Neural progenitor cell (in vitro differentiated cells): Measurements from ENCODE around the gene DHRS4L2. TPM values are rescaled to one million over a fixed set of nuclear protein-coding genes. Genes with fewer than 3 reads are reported as not detected.

ENCODE experiments used
- DNase-seq: peaks from one replicate; pipeline ENCODE4 v3.0.0-alpha.2; 2016; ENCODE audit warnings: low spot score
- H2AFZ ChIP-seq: fragments of 200-600 bp; sonication (generic); replicated peaks from 2 replicates; pipeline ENCODE4 v1.6.1; 2016; ENCODE audit warnings: antibody characterized with exemption
- H3F3A ChIP-seq: fragments of 200-600 bp; sonication (generic); 2 replicates; pipeline ENCODE4 v1.6.1; 2016; ENCODE audit warnings: antibody characterized with exemption, low read depth
- H3K27ac ChIP-seq: fragments of 200-600 bp; sonication (generic); 2 replicates; pipeline ENCODE4 v1.5.1; 2016; ENCODE audit warnings: mild to moderate bottlenecking
- H3K27me3 ChIP-seq: fragments of 200-600 bp; sonication (generic); 2 replicates; pipeline ENCODE4 v1.6.1; 2016; ENCODE audit warnings: mild to moderate bottlenecking, moderate library complexity
- H3K36me3 ChIP-seq: fragments of 200-600 bp; sonication (generic); 2 replicates; pipeline ENCODE4 v1.5.1; 2016
- H3K4me1 ChIP-seq: fragments of 200-600 bp; sonication (generic); 2 replicates; pipeline ENCODE4 v1.6.1; 2016; ENCODE audit warnings: mixed run types
- H3K4me2 ChIP-seq: fragments of 200-600 bp; sonication (generic); 2 replicates; pipeline ENCODE4 v1.6.1; 2016
- H3K4me3 ChIP-seq: fragments of 200-600 bp; sonication (generic); 2 replicates; pipeline ENCODE4 v1.5.1; 2016
- H3K79me2 ChIP-seq: fragments of 200-600 bp; sonication (generic); 2 replicates; pipeline ENCODE4 v1.6.1; 2016; ENCODE audit warnings: low read depth
- H3K9ac ChIP-seq: fragments of 200-600 bp; sonication (generic); 2 replicates; pipeline ENCODE4 v1.6.1; 2016
- H3K9me3 ChIP-seq: fragments of 200-600 bp; sonication (generic); 2 replicates; pipeline ENCODE4 v1.5.1; 2016; ENCODE audit warnings: low read depth
- H4K20me1 ChIP-seq: fragments of 200-600 bp; sonication (generic); 2 replicates; pipeline ENCODE4 v1.6.1; 2016; ENCODE audit warnings: low read depth
- H3K27ac Mint-ChIP-seq: 3 replicates; pipeline ENCODE4 v1.8.0; 2021; ENCODE audit warnings: mixed read lengths
- H3K27me3 Mint-ChIP-seq: 2 replicates; pipeline ENCODE4 v1.8.0; 2022; ENCODE audit warnings: low read depth, mild to moderate bottlenecking, inconsistent platforms, moderate library complexity, mixed read lengths; ENCODE audit not compliant: insufficient read depth
- H3K36me3 Mint-ChIP-seq: 3 replicates; pipeline ENCODE4 v1.8.0; 2021; ENCODE audit warnings: mixed read lengths
- H3K4me1 Mint-ChIP-seq: 3 replicates; pipeline ENCODE4 v1.8.0; 2021; ENCODE audit warnings: mixed read lengths
- H3K4me3 Mint-ChIP-seq: 3 replicates; pipeline ENCODE4 v1.8.0; 2021; ENCODE audit warnings: mild to moderate bottlenecking, moderate library complexity, mixed read lengths
- H3K9me3 Mint-ChIP-seq: 3 replicates; pipeline ENCODE4 v1.8.0; 2020; ENCODE audit warnings: mixed read lengths
- EZH2 ChIP-seq: fragments of 200-600 bp; sonication (generic); IDR thresholded peaks from 2 replicates; pipeline ENCODE4 v1.6.1; 2017; ENCODE audit warnings: antibody characterized with exemption, mild to moderate bottlenecking, moderate library complexity
- EZH2phosphoT487 ChIP-seq: fragments of 200-600 bp; sonication (generic); IDR thresholded peaks from 2 replicates; pipeline ENCODE4 v1.6.1; 2017; ENCODE audit warnings: antibody characterized with exemption
- total RNA-seq: library from RNA; depleted of rRNA; stranded (reverse); fragments of >200 nt; gene quantifications from 2 replicates; pipeline ENCODE4 v1.2.3, GENCODE V29; 2015; ENCODE audit warnings: low replicate concordance
- TF ChIP-seq, protein P1 (sequence below): fragments of 200-600 bp; sonication (generic); IDR thresholded peaks from 2 replicates; pipeline ENCODE4 v1.5.1; 2017; ENCODE audit warnings: antibody characterized with exemption, mild to moderate bottlenecking

DHRS4L2 gene
- total RNA-seq, 1 donor from 2014 or later = 3.6 TPM

DNA sequence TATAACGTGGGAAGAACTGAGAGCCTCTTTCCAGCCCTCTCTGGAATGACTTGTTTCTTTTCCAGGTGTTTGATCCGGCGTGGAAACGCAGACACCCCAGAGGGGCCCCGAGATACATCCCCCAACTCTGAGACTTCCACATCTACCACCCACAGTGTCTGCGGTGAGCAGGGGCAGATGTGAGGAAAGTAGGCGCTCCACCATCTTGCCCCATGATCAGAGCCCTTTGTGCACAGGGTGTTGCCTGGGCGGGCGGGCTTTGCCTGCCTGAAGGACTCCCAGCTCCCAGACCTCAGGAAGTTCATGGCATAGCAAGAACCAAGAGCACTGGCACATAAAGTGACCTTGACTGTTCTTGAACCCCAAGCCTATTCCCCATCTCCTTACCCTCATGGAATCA, 65.9 kb downstream of the DHRS4L2 start:
- Histone ChIP-seq H3K4me1 (peaks cover 9% of the 10 kb centered on the region), H4K20me1 (no peaks in the 10 kb centered on the region), H2AFZ (no peak overlapping the region), H3K4me3 (no peak overlapping the region), H3K36me3 (no peaks in the 10 kb centered on the region), H3K9me3 (no peaks in the 10 kb centered on the region), H3K79me2 (no peaks in the 10 kb centered on the region), H3K27ac (no peak overlapping the region), H3K4me2 (no peak overlapping the region), H3K27me3 (peaks cover 3% of the 10 kb centered on the region), H3F3A (peaks cover 5% of the 10 kb centered on the region), H3K9ac (no peak overlapping the region)
- no peak for DNase-seq
- TF ChIP-seq, protein P1, sequence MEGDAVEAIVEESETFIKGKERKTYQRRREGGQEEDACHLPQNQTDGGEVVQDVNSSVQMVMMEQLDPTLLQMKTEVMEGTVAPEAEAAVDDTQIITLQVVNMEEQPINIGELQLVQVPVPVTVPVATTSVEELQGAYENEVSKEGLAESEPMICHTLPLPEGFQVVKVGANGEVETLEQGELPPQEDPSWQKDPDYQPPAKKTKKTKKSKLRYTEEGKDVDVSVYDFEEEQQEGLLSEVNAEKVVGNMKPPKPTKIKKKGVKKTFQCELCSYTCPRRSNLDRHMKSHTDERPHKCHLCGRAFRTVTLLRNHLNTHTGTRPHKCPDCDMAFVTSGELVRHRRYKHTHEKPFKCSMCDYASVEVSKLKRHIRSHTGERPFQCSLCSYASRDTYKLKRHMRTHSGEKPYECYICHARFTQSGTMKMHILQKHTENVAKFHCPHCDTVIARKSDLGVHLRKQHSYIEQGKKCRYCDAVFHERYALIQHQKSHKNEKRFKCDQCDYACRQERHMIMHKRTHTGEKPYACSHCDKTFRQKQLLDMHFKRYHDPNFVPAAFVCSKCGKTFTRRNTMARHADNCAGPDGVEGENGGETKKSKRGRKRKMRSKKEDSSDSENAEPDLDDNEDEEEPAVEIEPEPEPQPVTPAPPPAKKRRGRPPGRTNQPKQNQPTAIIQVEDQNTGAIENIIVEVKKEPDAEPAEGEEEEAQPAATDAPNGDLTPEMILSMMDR = no peak
- TF ChIP-seq EZH2phosphoT487 = no peak
- TF ChIP-seq EZH2 = no peak
- no peaks in the 10 kb centered on the region for H3K9me3 Mint-ChIP-seq
- peaks cover 7% of the 10 kb centered on the region for H3K27me3 Mint-ChIP-seq
- peaks cover 18% of the 10 kb centered on the region for H3K4me1 Mint-ChIP-seq
- H3K27ac Mint-ChIP-seq = no peak overlapping the region
- no peak overlapping the region for H3K4me3 Mint-ChIP-seq
- no peaks in the 10 kb centered on the region for H3K36me3 Mint-ChIP-seq

Other genes with a start within 250 kb of the DHRS4L2 start
- gene DHRS4, start 35.2 kb upstream of the DHRS4L2 start, total RNA-seq = 18.6 and 20.4 TPM in 2 replicates
- 0.77 and 1.4 TPM in 2 replicates for gene CARMIL3, start 63.1 kb downstream of the DHRS4L2 start, total RNA-seq
- gene CPNE6, start 82.6 kb downstream of the DHRS4L2 start, total RNA-seq = not detected in 2 replicates
- gene PCK2, start 105.4 kb downstream of the DHRS4L2 start, total RNA-seq = 11.1 and 26.6 TPM in 2 replicates
- 66.5 and 83.8 TPM in 2 replicates for gene DCAF11, start 125.8 kb downstream of the DHRS4L2 start, total RNA-seq
- gene NRL, start 126.0 kb downstream of the DHRS4L2 start, total RNA-seq = 0.54 and 1.9 TPM in 2 replicates
- gene FITM1, start 141.7 kb downstream of the DHRS4L2 start, total RNA-seq = 0.77 and 1.2 TPM in 2 replicates
- 32.7 and 37.5 TPM in 2 replicates for gene PSME1, start 147.3 kb downstream of the DHRS4L2 start, total RNA-seq
- gene EMC9, start 152.7 kb downstream of the DHRS4L2 start, total RNA-seq = 14.0 and 23.8 TPM in 2 replicates
- gene PSME2, start 157.7 kb downstream of the DHRS4L2 start, total RNA-seq = 43.5 and 53.5 TPM in 2 replicates
- 28.8 and 38.3 TPM in 2 replicates for gene RNF31, start 158.6 kb downstream of the DHRS4L2 start, total RNA-seq
- 6.9 and 9.7 TPM in 2 replicates for gene IRF9, start 172.3 kb downstream of the DHRS4L2 start, total RNA-seq
- gene REC8, start 183.2 kb downstream of the DHRS4L2 start, total RNA-seq = 34.6 and 59.8 TPM in 2 replicates
- 15.9 and 35.5 TPM in 2 replicates for gene IPO4, start 199.9 kb downstream of the DHRS4L2 start, total RNA-seq
- gene TM9SF1, start 206.5 kb downstream of the DHRS4L2 start, total RNA-seq = 30.5 and 37.6 TPM in 2 replicates
- gene TSSK4, start 216.8 kb downstream of the DHRS4L2 start, total RNA-seq = not detected in 2 replicates
- gene CHMP4A, start 224.6 kb downstream of the DHRS4L2 start, total RNA-seq = 35.3 and 37.1 TPM in 2 replicates
- 18.3 and 20.1 TPM in 2 replicates for gene MDP1, start 227.1 kb downstream of the DHRS4L2 start, total RNA-seq
- 170 and 220 TPM in 2 replicates for gene NEDD8, start 243.4 kb downstream of the DHRS4L2 start, total RNA-seq
- gene GMPR2, start 244.0 kb downstream of the DHRS4L2 start, total RNA-seq = 98.4 and 101 TPM in 2 replicates